HCT116 (cell line): ENCODE results near the gene HAAO. TPM values are rescaled to one million over a fixed set of nuclear protein-coding genes. Genes with fewer than 3 reads are reported as not detected.

ENCODE experiments used
- ATAC-seq: fragments of 200-7000 bp; cut with Tn5 transposase; 2 replicates; pipeline ENCODE4 v1.9.1; 2020; ENCODE audit warnings: mild to moderate bottlenecking, moderate library complexity
- BruUV-seq: library from RNA; stranded (reverse); fragments of 400-500 nt; replicated peaks from 2 replicates; lab custom pipeline; 2021; lab: Mats Ljungman, UMichigan
- CTCF ChIA-PET: fragments of 300-600 bp; sonication (Branson Sonifier 250); formaldehyde crosslinking; loops from one replicate; lab custom pipeline; 2021; ENCODE audit warnings: antibody characterized with exemption; lab: Charles Lee
- POLR2A ChIA-PET: fragments of 300-600, 350-600 bp; sonication (Branson Sonifier 250); formaldehyde crosslinking; loops from one replicate; lab custom pipeline; 2021; ENCODE audit warnings: antibody characterized with exemption; lab: Charles Lee
- RAD21 ChIA-PET, 2 experiments: fragments of 300-600 bp; sonication (Branson Sonifier 250); formaldehyde crosslinking; loops; one replicate each; lab custom pipeline; 2023; ENCODE audit warnings: low total read pairs in 2 of 2; ENCODE audit not compliant: uncharacterized antibody in 2 of 2, unreplicated experiment in 2 of 2, low non-redundant PET in 1 of 2; lab: Charles Lee
- DNase-seq: peaks from one replicate; pipeline ENCODE4 v3.0.0-alpha.2; 2010; ENCODE audit warnings: low read depth, low spot score
- H2AFZ ChIP-seq: fragments of 200-600 bp; shearing (Covaris generic), sonication (generic); 2 replicates; pipeline ENCODE4 v1.6.1; 2017; ENCODE audit warnings: low read depth, mixed run types, mixed read lengths, antibody characterized with exemption, low read length; ENCODE audit not compliant: poor library complexity, severe bottlenecking
- H3K27ac ChIP-seq: 2 replicates; pipeline ENCODE4 v1.5.1; 2012; ENCODE audit warnings: low read depth, low read length
- H3K27me3 ChIP-seq: fragments of 200-600 bp; sonication (generic); 2 replicates; pipeline ENCODE4 v1.6.1; 2016; ENCODE audit warnings: mixed run types, low read length, mixed read lengths; ENCODE audit not compliant: insufficient read depth
- H3K36me3 ChIP-seq, 2 experiments: fragments of 200-500 bp in 1 of 2; fragments of 200-600 bp in 1 of 2; sonication (Bioruptor generic) in 1 of 2; sonication (generic) in 1 of 2; 2 replicates each; pipeline versions ENCODE4 v1.5.1 to v1.6.1; 2014 to 2016; ENCODE audit warnings: low read length in 2 of 2, inconsistent platforms in 1 of 2, mixed read lengths in 1 of 2, mixed run types in 1 of 2; ENCODE audit not compliant: insufficient read depth in 2 of 2, control insufficient read depth in 1 of 2
- H3K4me1 ChIP-seq, 2 experiments: fragments of 200-600 bp in 1 of 2; sonication (generic) in 1 of 2; 2 replicates each; pipeline versions ENCODE4 v1.5.1 to v1.6.1; 2012 to 2017; ENCODE audit warnings: low read length in 2 of 2, inconsistent platforms in 1 of 2, mild to moderate bottlenecking in 1 of 2, mixed read lengths in 1 of 2, mixed run types in 1 of 2, moderate library complexity in 1 of 2; ENCODE audit not compliant: insufficient read depth in 2 of 2, control insufficient read depth in 1 of 2
- H3K4me2 ChIP-seq: fragments of 200-600 bp; sonication (generic); 2 replicates; pipeline ENCODE4 v1.6.1; 2017; ENCODE audit warnings: mixed run types, low read length, mixed read lengths
- H3K4me3 ChIP-seq, 2 experiments: fragments of 200-600 bp in 1 of 2; sonication (generic) in 1 of 2; replicated peaks in 1 of 2; 2 replicates each; pipeline ENCODE4 v1.5.1; 2011 to 2016; ENCODE audit warnings: low read length in 2 of 2, control low read depth in 1 of 2, low read depth in 1 of 2, mild to moderate bottlenecking in 1 of 2, mixed read lengths in 1 of 2, mixed run types in 1 of 2
- H3K79me2 ChIP-seq: fragments of 200-600 bp; sonication (generic); 2 replicates; pipeline ENCODE4 v1.6.1; 2017; ENCODE audit warnings: mild to moderate bottlenecking, mixed run types, low read length, moderate library complexity, mixed read lengths; ENCODE audit not compliant: insufficient read depth
- H3K9ac ChIP-seq: fragments of 200-600 bp; sonication (generic); 2 replicates; pipeline ENCODE4 v1.6.1; 2016; ENCODE audit warnings: low read length, mixed read lengths
- H3K9me2 ChIP-seq: fragments of 200-600 bp; sonication (generic), shearing (Covaris generic); 2 replicates; pipeline ENCODE4 v1.6.1; 2017; ENCODE audit warnings: mixed run types, mild to moderate bottlenecking, moderate library complexity; ENCODE audit not compliant: insufficient read depth
- H3K9me3 ChIP-seq, 2 experiments: fragments of 200-500 bp in 1 of 2; fragments of 200-600 bp in 1 of 2; sonication (Bioruptor generic) in 1 of 2; sonication (generic) in 1 of 2; 2 replicates each; pipeline ENCODE4 v1.6.1; 2014 to 2017; ENCODE audit warnings: low read length in 2 of 2, mixed read lengths in 2 of 2, inconsistent platforms in 1 of 2, low read depth in 1 of 2, mild to moderate bottlenecking in 1 of 2, mixed run types in 1 of 2, moderate library complexity in 1 of 2; ENCODE audit not compliant: control insufficient read depth in 1 of 2, insufficient read depth in 1 of 2
- H4K20me1 ChIP-seq: fragments of 200-600 bp; sonication (generic), shearing (Covaris generic); 2 replicates; pipeline ENCODE4 v1.6.1; 2017; ENCODE audit warnings: mixed run types, mild to moderate bottlenecking, moderate library complexity; ENCODE audit not compliant: insufficient read depth
- ATF3 ChIP-seq: IDR thresholded peaks from 2 replicates; pipeline ENCODE4 v1.6.1; 2012
- CBX3 ChIP-seq: IDR thresholded peaks from 2 replicates; pipeline ENCODE4 v1.6.1; 2012; ENCODE audit warnings: low read depth
- EGR1 ChIP-seq: IDR thresholded peaks from 2 replicates; pipeline ENCODE4 v1.6.1; 2012; ENCODE audit warnings: low read depth
- EZH2 ChIP-seq: fragments of 200-600 bp; sonication (generic); IDR thresholded peaks from 2 replicates; pipeline ENCODE4 v1.6.1; 2017; ENCODE audit warnings: antibody characterized with exemption, mixed run types
- EZH2phosphoT487 ChIP-seq: fragments of 200-600 bp; IDR thresholded peaks from 2 replicates; pipeline ENCODE4 v1.6.1; 2018; ENCODE audit warnings: antibody characterized with exemption, borderline replicate concordance
- FOSL1 ChIP-seq: IDR thresholded peaks from 2 replicates; pipeline ENCODE4 v1.6.1; 2012; ENCODE audit warnings: low read depth
- JUND ChIP-seq: IDR thresholded peaks from 2 replicates; pipeline ENCODE4 v1.6.1; 2012
- MAX ChIP-seq: IDR thresholded peaks from 2 replicates; pipeline ENCODE4 v1.6.1; 2012
- POLR2A ChIP-seq: IDR thresholded peaks from 2 replicates; pipeline ENCODE4 v1.7.0; 2011; ENCODE audit warnings: borderline replicate concordance; ENCODE audit not compliant: insufficient read depth, insufficient read length; ENCODE audit errors: extremely low read depth
- POLR2AphosphoS5 ChIP-seq: IDR thresholded peaks from 2 replicates; pipeline ENCODE4 v1.6.1; 2011; ENCODE audit warnings: mild to moderate bottlenecking, low read depth, low read length, moderate library complexity
- RAD21 ChIP-seq: IDR thresholded peaks from 2 replicates; pipeline ENCODE4 v1.6.1; 2012; ENCODE audit warnings: low read depth, mild to moderate bottlenecking
- SIN3A ChIP-seq: IDR thresholded peaks from 2 replicates; pipeline ENCODE4 v1.6.1; 2012; ENCODE audit warnings: low read depth
- SP1 ChIP-seq: IDR thresholded peaks from 2 replicates; pipeline ENCODE4 v1.6.1; 2012; ENCODE audit warnings: low read depth
- SRF ChIP-seq: IDR thresholded peaks from 2 replicates; pipeline ENCODE4 v1.6.1; 2012; ENCODE audit warnings: low read depth
- TCF7L2 ChIP-seq: IDR thresholded peaks from 2 replicates; pipeline ENCODE4 v1.7.0; 2011; ENCODE audit warnings: borderline replicate concordance, inconsistent platforms; ENCODE audit not compliant: insufficient read depth, insufficient read length; ENCODE audit errors: extremely low read depth
- YY1 ChIP-seq: IDR thresholded peaks from 2 replicates; pipeline ENCODE4 v1.6.1; 2011; ENCODE audit warnings: low read length, low read depth, moderate library complexity, mild to moderate bottlenecking; ENCODE audit not compliant: insufficient replicate concordance; ENCODE audit errors: extremely low read depth
- ZFX ChIP-seq: fragments of 450-650 bp; IDR thresholded peaks from 2 replicates; pipeline ENCODE4 v1.6.1; 2017
- ZNF274 ChIP-seq: fragments of 200-500 bp; sonication (Bioruptor generic); IDR thresholded peaks from 2 replicates; pipeline ENCODE4 v1.6.1; 2014; ENCODE audit warnings: mild to moderate bottlenecking, low read depth, low read length, inconsistent platforms
- intact Hi-C: fragments of 100-400 bp; cut with micrococcal nuclease; formaldehyde crosslinking; loops from 2 replicates; pipeline ENCODE4 v1.10.0; 2022
- total RNA-seq: library from RNA; stranded (reverse); gene quantifications from one replicate; pipeline ENCODE4 v1.2.1, GENCODE V29; 2021; ENCODE audit not compliant: unreplicated experiment
- TF ChIP-seq, protein P1 (sequence below): IDR thresholded peaks from 2 replicates; pipeline ENCODE4 v1.6.1; 2012; ENCODE audit warnings: low read depth
- TF ChIP-seq, protein P2 (sequence below): IDR thresholded peaks from 2 replicates; pipeline ENCODE4 v1.6.1; 2011; ENCODE audit warnings: mild to moderate bottlenecking, low read length, moderate library complexity; ENCODE audit not compliant: insufficient replicate concordance; ENCODE audit errors: extremely low read depth

The HAAO gene
- total RNA-seq, 1 experiment from 2014 or later, result not detected

GRCh38 chr2:42764096-42764495, 28.3 kb downstream of the HAAO start, which contains the start of gene OXER1:
OXER1 (minus strand) TSS chr2:42764135; CDS start chr2:42764062, 73 bp downstream.
- Histone ChIP-seq H3K9me2 (no peaks in the 10 kb centered on the region), H3K79me2 (no peaks in the 10 kb centered on the region), H3K27me3 (no peaks in the 10 kb centered on the region), H4K20me1 (no peaks in the 10 kb centered on the region), H3K27ac (no peak within 1 kb of the TSS), H3K36me3 (no peaks in the 10 kb centered on the region), H3K4me2 (no peak within 1 kb of the TSS), H3K9me3 (no peaks in the 10 kb centered on the region), H2AFZ (no peak within 1 kb of the TSS), H3K4me1 (peaks cover 0 to 6% of the 10 kb centered on the region in 2 experiments; a peak in 2 of 4 replicates), H3K9ac (no peak within 1 kb of the TSS), H3K4me3 (no peak within 1 kb of the TSS)
- POLR2A ChIA-PET, result no interaction called here
- TF ChIP-seq ZNF274 (no peak), MAX (no peak), RAD21 (no peak), TCF7L2 (no peak), POLR2AphosphoS5 (no peak), SIN3A (no peak), EGR1 (no peak), YY1 (no peak), FOSL1 (no peak), JUND (no peak), EZH2 (no peak), ZFX (no peak), SRF (no peak), ATF3 (no peak), CBX3 (no peak), SP1 (no peak), POLR2A (no peak), EZH2phosphoT487 (no peak)
- TF ChIP-seq, protein P1, sequence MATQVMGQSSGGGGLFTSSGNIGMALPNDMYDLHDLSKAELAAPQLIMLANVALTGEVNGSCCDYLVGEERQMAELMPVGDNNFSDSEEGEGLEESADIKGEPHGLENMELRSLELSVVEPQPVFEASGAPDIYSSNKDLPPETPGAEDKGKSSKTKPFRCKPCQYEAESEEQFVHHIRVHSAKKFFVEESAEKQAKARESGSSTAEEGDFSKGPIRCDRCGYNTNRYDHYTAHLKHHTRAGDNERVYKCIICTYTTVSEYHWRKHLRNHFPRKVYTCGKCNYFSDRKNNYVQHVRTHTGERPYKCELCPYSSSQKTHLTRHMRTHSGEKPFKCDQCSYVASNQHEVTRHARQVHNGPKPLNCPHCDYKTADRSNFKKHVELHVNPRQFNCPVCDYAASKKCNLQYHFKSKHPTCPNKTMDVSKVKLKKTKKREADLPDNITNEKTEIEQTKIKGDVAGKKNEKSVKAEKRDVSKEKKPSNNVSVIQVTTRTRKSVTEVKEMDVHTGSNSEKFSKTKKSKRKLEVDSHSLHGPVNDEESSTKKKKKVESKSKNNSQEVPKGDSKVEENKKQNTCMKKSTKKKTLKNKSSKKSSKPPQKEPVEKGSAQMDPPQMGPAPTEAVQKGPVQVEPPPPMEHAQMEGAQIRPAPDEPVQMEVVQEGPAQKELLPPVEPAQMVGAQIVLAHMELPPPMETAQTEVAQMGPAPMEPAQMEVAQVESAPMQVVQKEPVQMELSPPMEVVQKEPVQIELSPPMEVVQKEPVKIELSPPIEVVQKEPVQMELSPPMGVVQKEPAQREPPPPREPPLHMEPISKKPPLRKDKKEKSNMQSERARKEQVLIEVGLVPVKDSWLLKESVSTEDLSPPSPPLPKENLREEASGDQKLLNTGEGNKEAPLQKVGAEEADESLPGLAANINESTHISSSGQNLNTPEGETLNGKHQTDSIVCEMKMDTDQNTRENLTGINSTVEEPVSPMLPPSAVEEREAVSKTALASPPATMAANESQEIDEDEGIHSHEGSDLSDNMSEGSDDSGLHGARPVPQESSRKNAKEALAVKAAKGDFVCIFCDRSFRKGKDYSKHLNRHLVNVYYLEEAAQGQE, result no peak
- TF ChIP-seq, protein P2, sequence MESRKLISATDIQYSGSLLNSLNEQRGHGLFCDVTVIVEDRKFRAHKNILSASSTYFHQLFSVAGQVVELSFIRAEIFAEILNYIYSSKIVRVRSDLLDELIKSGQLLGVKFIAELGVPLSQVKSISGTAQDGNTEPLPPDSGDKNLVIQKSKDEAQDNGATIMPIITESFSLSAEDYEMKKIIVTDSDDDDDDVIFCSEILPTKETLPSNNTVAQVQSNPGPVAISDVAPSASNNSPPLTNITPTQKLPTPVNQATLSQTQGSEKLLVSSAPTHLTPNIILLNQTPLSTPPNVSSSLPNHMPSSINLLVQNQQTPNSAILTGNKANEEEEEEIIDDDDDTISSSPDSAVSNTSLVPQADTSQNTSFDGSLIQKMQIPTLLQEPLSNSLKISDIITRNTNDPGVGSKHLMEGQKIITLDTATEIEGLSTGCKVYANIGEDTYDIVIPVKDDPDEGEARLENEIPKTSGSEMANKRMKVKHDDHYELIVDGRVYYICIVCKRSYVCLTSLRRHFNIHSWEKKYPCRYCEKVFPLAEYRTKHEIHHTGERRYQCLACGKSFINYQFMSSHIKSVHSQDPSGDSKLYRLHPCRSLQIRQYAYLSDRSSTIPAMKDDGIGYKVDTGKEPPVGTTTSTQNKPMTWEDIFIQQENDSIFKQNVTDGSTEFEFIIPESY, result no peak
- ATAC-seq, result no peak
- intact Hi-C loops, result no loop called here
- CTCF ChIA-PET, result no interaction called here
- RAD21 ChIA-PET, result no interaction called here
- DNase-seq, result no peak
- BruUV-seq, result no TSS peak
